DND-41 (cell line): ENCODE measurements around the gene ATAD2B.

Experiments
- EZH2 ChIP-seq: IDR thresholded peaks from 3 replicates; pipeline ENCODE4 v1.6.1; 2012; ENCODE audit warnings: borderline replicate concordance, low read depth, mild to moderate bottlenecking, moderate library complexity, low read length, inconsistent platforms; ENCODE audit not compliant: severe bottlenecking
- TF ChIP-seq, protein P1 (sequence below): IDR thresholded peaks from 2 replicates; pipeline ENCODE4 v1.5.1; 2012; ENCODE audit warnings: borderline replicate concordance, low read length, moderate library complexity, mild to moderate bottlenecking; ENCODE audit not compliant: poor library complexity, severe bottlenecking; ENCODE audit errors: extremely low read depth

DNA sequence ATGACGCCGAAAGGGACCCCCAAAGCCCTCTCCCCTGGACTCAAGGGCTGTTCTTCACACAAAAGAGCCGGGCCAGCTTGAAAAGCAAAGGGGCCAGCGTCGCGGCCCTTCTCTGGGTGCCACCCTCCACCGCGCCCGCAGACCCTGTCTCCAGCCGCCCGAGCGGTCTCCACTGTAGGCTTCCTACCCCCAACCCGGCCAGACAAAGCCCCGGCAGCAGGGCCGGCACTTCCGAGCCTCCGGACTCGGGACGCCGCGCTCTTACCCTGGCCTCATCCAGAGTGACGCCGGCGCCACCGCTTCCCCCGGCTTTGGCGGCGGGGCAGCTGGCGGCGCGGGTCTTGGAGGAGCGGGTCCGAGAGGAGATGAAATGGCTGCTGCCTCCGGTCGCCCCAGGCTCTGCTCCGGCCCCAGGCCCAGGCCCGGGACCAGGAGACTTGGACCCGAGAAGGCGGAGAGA, 603 bp downstream of the ATAD2B start:
- TF ChIP-seq, protein P1, sequence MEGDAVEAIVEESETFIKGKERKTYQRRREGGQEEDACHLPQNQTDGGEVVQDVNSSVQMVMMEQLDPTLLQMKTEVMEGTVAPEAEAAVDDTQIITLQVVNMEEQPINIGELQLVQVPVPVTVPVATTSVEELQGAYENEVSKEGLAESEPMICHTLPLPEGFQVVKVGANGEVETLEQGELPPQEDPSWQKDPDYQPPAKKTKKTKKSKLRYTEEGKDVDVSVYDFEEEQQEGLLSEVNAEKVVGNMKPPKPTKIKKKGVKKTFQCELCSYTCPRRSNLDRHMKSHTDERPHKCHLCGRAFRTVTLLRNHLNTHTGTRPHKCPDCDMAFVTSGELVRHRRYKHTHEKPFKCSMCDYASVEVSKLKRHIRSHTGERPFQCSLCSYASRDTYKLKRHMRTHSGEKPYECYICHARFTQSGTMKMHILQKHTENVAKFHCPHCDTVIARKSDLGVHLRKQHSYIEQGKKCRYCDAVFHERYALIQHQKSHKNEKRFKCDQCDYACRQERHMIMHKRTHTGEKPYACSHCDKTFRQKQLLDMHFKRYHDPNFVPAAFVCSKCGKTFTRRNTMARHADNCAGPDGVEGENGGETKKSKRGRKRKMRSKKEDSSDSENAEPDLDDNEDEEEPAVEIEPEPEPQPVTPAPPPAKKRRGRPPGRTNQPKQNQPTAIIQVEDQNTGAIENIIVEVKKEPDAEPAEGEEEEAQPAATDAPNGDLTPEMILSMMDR, result no peak
- no peak for TF ChIP-seq EZH2
